SIG-M5 treated with dmso at 0.1 percent for 504 hours (cell line): ENCODE results near the gene ADAM17.
A peak's percentile ranks its signal among the peaks of the same experiment; 100 is the strongest.
"Not testable (repeated sequence)": the region's sequence is repeated elsewhere in the genome, so short reads cannot be mapped to it uniquely, and the experiment has no call there.

Experiments used
- DNase-seq: peaks from one replicate; lab custom pipeline; 2025; ENCODE audit not compliant: unreplicated experiment; lab: John Stamatoyannopoulos, UW

Gene ADAM17

GRCh38 chr2:9555297-9556120, at the start of gene ADAM17:
Gene ADAM17 (minus strand): TSS chr2:9555830. CDS start chr2:9555605, 225 bp downstream.
- DNase-seq, result peak; percentile 93

- DNase-seq, result no peak
These were observed 46.8 kb upstream of the ADAM17 start for GRCh38 chr2:9602412-9602811.

- no peak for DNase-seq
These were observed 45.8 kb upstream of the ADAM17 start for GRCh38 chr2:9601397-9601796.

DNA sequence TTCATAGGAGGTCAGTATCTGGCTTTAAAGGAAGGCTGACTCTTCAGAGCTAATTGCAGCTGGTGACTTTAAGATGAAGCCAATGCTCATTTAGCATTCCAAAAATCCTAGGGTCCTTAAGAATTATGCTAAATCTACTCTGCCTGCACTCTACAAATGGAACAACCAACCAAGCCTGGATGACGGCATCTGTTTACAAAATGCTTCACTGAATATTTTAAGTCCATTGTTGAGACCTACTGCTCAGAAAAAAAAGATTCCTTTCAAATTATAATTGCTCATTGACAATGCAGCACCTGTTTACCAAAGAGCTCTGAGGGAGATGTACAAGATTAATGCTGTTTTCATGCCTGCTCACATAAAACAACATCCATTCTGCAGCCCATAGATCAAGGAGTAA, 43.8 kb upstream of the ADAM17 start:
- DNase-seq, result no peak

DNA sequence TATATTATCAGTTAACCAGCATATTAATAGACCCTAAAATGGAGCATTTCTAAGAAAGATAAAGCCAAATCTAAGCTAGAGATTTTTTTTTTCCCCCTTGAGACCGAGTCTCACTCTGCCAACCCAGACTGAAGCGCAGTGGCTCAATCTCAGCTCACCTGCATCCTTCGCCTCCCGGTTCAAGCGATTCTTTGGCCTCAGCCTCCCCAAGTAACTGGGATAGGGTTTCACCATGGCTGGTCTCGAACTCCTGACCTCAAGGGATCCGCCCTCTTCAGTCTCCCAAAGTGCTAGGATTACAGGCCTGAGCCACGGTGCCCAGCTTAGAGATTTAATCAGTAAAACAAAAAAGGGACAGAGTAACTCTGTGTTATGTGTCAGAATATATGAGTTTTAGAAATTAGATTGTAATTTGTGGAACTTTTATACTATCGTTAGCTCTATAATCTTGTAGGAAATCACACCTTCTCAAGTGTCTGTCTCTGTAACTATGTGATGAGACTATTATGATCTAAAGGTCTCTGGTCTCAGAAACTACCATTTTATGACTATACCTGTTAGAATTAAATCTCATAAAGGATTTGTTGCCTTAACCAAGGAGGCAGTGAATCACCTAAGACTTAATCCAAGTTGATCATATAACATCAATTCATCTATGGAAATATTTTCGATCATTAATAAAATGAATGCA, 41.1 kb upstream of the ADAM17 start:
- no peak for DNase-seq

DNA sequence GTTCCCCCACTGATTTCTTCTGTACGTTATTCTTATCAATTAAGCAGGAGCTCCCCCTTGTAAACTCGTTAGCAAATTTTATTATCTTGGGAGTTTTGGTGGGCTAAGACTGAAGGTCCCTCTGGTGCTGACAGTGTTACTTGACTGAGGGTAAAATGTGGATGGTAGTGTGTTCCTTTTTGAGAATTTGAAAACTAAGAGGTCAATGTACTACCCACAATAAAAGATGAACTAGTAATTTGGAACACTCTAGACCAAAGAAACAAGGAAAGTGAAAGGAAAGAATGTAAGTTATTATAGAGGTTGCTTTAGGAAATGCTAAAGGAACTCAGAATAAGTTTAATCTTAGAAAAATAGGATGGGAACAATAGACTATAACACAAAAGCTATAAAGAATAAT, 40.1 kb upstream of the ADAM17 start:
- DNase-seq, result no peak

DNA sequence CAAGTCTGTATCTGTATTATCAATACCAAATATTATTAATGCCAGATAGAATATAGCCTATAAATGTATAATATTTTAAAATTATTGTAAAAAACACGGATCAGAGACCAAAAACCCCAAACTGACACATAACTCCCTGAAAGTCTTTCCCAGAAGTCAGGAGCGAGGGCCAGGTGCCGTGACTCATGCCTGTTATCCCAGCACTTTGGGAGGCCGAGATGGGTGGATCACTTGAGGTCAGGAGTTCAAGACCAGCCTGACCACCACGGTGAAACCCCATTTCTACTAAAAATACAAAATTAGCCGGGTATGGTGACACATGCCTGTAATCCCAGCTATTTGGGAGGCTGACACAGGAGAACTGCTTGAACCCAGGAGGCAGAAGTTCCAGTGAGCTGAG, 39.6 kb upstream of the ADAM17 start:
- not testable (repeated sequence) for DNase-seq

GRCh38 chr2:9594366-9595054, 38.9 kb upstream of the ADAM17 start:
- DNase-seq, result no peak

- no peak for DNase-seq
These were observed 38.3 kb upstream of the ADAM17 start for GRCh38 chr2:9593925-9594324.

- DNase-seq, result no peak
These were observed 37.1 kb upstream of the ADAM17 start for GRCh38 chr2:9592699-9593098.

GRCh38 chr2:9590641-9591040, 35.0 kb upstream of the ADAM17 start:
- no peak for DNase-seq

DNA sequence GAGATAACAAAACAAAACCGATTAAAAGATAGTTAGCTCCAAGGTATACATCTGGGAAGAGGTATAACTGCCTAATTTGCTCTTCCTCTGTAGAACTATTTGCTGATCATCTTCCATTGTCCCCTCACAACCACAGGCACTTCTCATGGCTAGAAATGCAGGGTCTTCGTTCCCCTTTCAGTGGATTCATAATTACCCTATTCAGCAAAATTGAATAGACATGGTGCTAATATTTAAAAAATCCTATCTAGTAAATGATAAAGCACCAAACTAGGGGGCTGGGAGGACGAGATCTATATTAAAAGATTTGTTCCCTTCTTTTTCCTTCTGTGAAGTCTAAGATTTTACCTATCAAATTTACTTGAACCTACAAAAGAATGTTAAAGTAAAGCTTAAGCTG, 30.8 kb upstream of the ADAM17 start:
- no peak for DNase-seq

DNA sequence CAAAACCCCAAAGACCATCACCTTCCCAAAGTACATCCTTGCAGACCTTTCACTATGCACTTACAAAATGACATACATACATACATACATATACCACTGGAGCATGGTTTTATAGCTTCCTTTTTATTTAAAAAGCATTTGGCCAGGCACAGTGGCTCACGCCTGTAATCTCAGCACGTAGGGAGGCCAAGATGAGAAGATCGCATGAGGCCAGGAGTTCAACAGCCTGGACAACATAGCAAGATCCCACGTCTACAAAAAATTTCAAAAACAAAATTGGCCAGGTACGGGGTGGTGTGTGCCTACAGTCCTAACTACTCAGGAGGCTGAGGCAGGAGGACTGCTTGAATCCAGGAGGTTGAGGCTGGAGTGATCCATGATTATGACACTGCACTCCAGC, 29.9 kb upstream of the ADAM17 start:
- DNase-seq, result no peak

- DNase-seq, result not testable (repeated sequence)
These were observed 29.3 kb upstream of the ADAM17 start for GRCh38 chr2:9584902-9585301.

- no peak for DNase-seq
These were observed 27.0 kb upstream of the ADAM17 start for GRCh38 chr2:9582624-9583023.

DNA sequence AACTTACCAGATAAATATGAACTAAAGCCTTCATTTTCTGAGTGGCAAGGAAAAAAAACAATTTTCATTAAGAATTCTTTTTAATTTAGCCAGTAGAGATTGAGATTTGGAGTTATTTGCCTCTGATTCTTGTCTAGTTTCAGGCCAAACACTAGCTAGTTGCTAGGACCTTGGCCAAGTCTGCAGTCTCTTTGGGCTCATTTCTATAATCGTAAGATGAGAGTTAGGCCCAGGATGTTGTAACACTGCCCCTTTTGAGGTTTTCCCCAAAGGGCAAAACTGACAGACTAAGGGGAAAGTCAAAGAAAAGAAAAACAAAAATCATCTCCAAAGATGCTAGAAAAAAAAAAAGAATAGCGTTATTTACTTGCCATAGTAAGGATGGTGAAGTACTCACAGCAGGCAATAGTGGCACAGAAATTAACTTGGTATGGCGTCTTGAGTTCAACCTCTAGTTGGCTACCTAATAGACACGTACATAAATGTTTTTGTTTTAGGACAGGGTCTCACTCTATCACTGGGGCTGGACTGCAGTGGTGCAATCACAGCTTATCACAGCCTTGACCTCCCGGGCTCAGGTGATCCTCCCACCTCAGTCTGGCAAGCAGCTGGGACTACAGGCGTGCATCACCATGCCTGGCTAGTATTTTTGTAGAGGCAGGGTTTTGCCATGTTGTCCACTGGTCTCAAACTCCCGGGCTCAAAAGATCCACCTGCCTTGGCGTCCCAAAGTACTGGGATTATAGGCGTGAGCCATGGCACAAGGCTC, 23.0 kb upstream of the ADAM17 start:
- DNase-seq, result no peak

DNA sequence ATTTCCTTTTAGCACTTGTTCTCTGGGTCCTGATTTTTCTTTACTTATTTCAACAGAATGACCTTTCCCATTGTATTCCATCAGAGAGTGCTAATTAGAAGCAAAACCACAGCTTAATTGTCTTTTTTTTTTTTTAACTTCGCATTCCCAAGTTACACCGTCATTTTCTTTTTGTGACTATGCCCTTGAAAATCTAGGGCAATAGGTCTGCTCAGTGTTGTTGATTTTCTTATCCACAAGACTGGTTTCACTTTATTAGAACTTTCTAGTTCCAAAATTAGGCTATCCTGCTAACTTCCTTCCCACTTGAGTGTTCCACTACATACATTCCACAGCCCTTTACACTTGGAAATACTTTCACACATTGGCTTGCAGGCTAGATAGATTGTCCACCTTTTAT, 18.7 kb upstream of the ADAM17 start:
- DNase-seq, result no peak

GRCh38 chr2:9573840-9574239, 18.2 kb upstream of the ADAM17 start:
- DNase-seq, result no peak

DNA sequence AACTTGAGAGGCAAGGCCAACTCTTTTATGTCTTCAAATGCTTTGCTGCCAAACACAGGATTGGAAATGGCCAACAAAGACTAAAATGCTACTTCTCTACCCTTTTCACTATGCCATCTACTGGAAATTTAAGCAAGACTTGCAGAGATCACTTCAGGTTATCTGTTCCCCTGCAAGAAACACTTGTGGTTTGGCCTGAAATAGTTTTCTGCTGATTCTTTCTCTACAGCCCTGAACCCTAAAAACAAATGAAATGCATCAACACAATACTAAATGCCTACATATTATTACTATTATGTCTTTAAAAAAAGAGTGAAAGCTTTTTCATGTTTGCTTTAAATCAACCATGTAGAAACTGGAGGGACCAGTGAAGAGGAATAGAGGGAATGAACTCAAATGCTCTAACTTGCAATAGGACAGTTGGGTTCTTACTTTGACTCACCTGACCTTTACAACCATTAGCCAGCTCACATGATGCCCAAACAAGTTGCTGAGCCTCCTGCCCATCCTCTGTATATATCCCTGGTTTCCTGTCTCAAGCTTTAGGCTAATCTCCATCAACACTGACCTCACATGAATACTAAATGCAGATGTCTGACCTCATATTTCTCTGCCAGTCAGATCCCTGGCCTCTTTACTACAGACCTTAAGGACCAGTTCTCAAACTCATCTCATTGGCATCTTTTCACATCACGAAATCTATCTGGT, 17.5 kb upstream of the ADAM17 start:
- no peak for DNase-seq

DNA sequence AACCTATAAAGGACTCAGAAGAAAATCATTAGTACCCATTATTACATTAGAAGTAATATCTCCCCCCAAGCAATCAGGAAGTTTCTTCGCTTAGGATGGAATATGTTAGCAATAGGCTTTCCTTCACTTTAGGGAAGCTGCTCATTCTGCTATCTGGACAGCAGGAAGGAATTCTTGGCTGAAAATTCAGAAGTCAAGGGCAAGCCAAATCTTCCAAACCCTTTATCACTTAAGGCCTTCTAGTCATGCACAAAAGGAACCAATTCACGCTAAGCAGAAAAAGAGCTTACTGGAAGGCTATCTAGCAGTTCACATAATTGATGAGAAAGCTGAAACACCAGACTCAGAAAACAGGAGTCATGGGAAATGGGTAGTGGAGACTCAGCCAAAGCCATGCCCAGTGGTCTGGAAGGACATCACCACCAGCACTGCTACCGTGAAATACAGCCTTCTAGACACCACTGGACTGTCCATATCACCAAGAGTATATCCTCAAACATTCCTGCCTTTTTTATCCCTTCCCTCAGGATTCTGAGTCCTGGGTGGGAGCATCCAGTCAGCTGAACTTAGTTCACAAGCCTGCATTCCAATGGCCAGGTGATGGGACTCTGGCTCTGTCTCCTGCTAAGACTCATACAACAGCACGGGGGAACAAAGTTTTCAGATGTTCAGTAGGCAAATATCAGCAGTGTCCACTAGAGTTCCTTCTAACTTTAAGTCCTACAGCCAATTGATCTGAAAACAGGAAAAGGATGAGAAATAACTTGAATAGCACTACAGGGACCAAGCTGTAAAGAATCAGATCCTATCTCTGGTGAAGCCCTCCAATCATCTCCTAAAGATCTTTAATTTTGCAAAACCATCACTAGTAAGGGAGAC, 14.8 kb upstream of the ADAM17 start:
- DNase-seq, result no peak
